ENCODE data around the gene TPT1. TPM values are rescaled to one million over a fixed set of nuclear protein-coding genes. Genes with fewer than 3 reads are reported as not detected.

TPT1 gene
- total and polyA plus RNA-seq, 4 donors, result 2,366 to 3,883 (median 2,949) TPM

DNA sequence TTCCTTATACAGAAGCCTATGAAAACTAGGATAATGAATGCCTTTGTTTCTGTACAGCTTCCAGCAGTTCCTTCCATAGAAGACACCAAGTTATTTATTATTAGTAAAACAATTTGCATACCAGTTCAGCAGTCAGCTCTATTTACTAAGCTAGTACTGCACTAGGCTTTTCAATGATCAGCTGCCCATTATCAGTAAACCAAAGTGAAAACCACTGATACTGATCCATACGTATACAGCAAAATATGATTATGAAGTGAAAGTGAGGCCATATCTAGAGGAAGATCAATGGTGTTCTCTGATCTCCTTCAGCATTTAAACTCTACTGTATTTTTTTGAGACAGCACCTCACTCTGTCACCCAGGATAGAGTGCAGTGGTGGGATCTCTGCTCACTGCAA, 3.2 kb downstream of the TPT1 start:
- Histone ChIP-seq H3K27me3 (ENCODE audit: control insufficient read depth, insufficient read depth, low read length) (no peaks in the 10 kb centered on the region), H3K4me3 (ENCODE audit: low read depth, low read length) (no peak overlapping the region), H3K27ac (ENCODE audit: low read depth, low read length) (no peak overlapping the region), H3K4me1 (ENCODE audit: control insufficient read depth, insufficient read depth, low read length) (peaks cover 10% of the 10 kb centered on the region), H3K36me3 (ENCODE audit: control insufficient read depth, insufficient read depth, low read length) (peaks cover 16% of the 10 kb centered on the region), H3K9me3 (ENCODE audit: control insufficient read depth, insufficient read depth, low read length) (no peaks in the 10 kb centered on the region)
- DNase-seq (ENCODE audit: low read depth in 4 of 6, low spot score in 6 of 6), result no peak
- no CpG with 5 or more reads among the region's 1 CpG for WGBS (ENCODE audit: insufficient coverage)

DNA sequence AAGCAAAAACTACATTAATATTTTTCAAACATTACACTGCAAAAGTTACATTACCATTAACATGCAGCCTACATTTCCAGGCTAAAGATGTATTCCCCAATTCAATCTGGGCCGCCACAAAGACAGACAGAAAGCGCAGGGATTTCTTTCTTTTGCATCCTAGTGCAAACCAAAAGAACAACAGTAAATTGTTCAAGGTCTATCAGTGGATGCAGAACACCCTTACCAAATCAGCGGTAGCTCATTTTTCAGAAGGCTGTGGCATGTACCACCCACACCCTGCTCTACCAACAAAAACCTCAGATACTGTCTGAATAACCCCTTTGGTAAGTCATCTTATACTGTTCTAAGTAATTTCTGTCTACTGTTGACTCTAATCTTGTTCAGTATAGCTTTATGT, 3.6 kb downstream of the TPT1 start:
- H3K4me1 ChIP-seq (ENCODE audit: control insufficient read depth, insufficient read depth, low read length), result peaks cover 10% of the 10 kb centered on the region
- no peaks in the 10 kb centered on the region for H3K27me3 ChIP-seq (ENCODE audit: control insufficient read depth, insufficient read depth, low read length)
- 72% methylated on average over 3 of the region's 3 CpGs for WGBS (ENCODE audit: insufficient coverage)
- H3K4me3 ChIP-seq (ENCODE audit: low read depth, low read length), result no peak overlapping the region
- H3K27ac ChIP-seq (ENCODE audit: low read depth, low read length), result no peak overlapping the region
- no peak for DNase-seq (ENCODE audit: low read depth in 4 of 6, low spot score in 6 of 6)
- no peaks in the 10 kb centered on the region for H3K9me3 ChIP-seq (ENCODE audit: control insufficient read depth, insufficient read depth, low read length)
- H3K36me3 ChIP-seq (ENCODE audit: control insufficient read depth, insufficient read depth, low read length), result peaks cover 16% of the 10 kb centered on the region

GRCh38 chr13:45336025-45336800, 4.8 kb downstream of the TPT1 start:
- H3K27me3 ChIP-seq (ENCODE audit: control insufficient read depth, insufficient read depth, low read length), result no peaks in the 10 kb centered on the region
- H3K36me3 ChIP-seq (ENCODE audit: control insufficient read depth, insufficient read depth, low read length), result peaks cover 16% of the 10 kb centered on the region
- H3K4me3 ChIP-seq (ENCODE audit: low read depth, low read length), result no peak overlapping the region
- H3K27ac ChIP-seq (ENCODE audit: low read depth, low read length), result no peak overlapping the region
- no peaks in the 10 kb centered on the region for H3K9me3 ChIP-seq (ENCODE audit: control insufficient read depth, insufficient read depth, low read length)
- WGBS (ENCODE audit: insufficient coverage), result 99% methylated on average over 5 of the region's 9 CpGs
- peaks cover 7% of the 10 kb centered on the region for H3K4me1 ChIP-seq (ENCODE audit: control insufficient read depth, insufficient read depth, low read length)
- DNase-seq (ENCODE audit: low read depth in 4 of 6, low spot score in 6 of 6), result no peak

DNA sequence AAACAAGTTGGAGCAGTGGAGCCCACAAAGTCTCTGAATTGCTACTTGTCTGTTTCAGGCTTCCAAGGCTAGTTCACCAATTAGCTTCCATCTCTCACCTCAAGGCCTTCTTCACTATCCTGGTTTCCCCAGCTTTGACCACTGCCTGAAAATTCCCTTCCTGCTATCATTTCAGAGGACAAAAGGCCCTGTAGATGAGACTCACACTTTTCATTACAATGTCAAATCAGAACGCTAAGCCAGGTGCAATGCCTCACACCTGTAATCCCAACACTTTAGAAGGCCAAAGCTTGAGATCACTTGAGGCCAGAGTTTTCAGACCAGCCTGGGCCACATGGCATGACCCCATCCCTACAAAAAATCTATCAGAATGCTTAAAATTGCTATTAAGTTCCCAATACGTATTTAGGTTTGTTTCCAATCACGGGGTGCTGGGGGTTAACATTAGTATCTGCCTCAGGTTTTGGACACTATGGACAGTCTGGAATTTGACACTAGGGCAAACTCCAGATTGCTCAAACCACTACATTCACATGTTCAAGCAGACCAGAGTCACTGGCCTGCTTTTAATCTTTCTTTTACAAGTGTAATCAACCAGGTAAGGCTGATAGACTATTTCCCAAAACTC, 5.5 kb downstream of the TPT1 start:
- Histone ChIP-seq H3K9me3 (ENCODE audit: control insufficient read depth, insufficient read depth, low read length) (no peaks in the 10 kb centered on the region), H3K4me1 (ENCODE audit: control insufficient read depth, insufficient read depth, low read length) (peaks cover 7% of the 10 kb centered on the region), H3K27me3 (ENCODE audit: control insufficient read depth, insufficient read depth, low read length) (no peaks in the 10 kb centered on the region), H3K27ac (ENCODE audit: low read depth, low read length) (no peak overlapping the region), H3K36me3 (ENCODE audit: control insufficient read depth, insufficient read depth, low read length) (peaks cover 16% of the 10 kb centered on the region), H3K4me3 (ENCODE audit: low read depth, low read length) (no peak overlapping the region)
- WGBS (ENCODE audit: insufficient coverage), result 100% methylated on average over 2 of the region's 3 CpGs
- DNase-seq (ENCODE audit: low read depth in 4 of 6, low spot score in 6 of 6), result no peak

- H3K27me3 ChIP-seq (ENCODE audit: control insufficient read depth, insufficient read depth, low read length), result no peaks in the 10 kb centered on the region
- 90% methylated on average over 7 of the region's 7 CpGs for WGBS (ENCODE audit: insufficient coverage)
- no peak overlapping the region for H3K27ac ChIP-seq (ENCODE audit: low read depth, low read length)
- H3K9me3 ChIP-seq (ENCODE audit: control insufficient read depth, insufficient read depth, low read length), result no peaks in the 10 kb centered on the region
- peaks cover 3% of the 10 kb centered on the region for H3K4me1 ChIP-seq (ENCODE audit: control insufficient read depth, insufficient read depth, low read length)
- H3K4me3 ChIP-seq (ENCODE audit: low read depth, low read length), result no peak overlapping the region
- DNase-seq (ENCODE audit: low read depth in 4 of 6, low spot score in 6 of 6), result no peak
- H3K36me3 ChIP-seq (ENCODE audit: control insufficient read depth, insufficient read depth, low read length), result peaks cover 16% of the 10 kb centered on the region
Observed at GRCh38 chr13:45333977-45334922, 6.7 kb downstream of the TPT1 start.

DNA sequence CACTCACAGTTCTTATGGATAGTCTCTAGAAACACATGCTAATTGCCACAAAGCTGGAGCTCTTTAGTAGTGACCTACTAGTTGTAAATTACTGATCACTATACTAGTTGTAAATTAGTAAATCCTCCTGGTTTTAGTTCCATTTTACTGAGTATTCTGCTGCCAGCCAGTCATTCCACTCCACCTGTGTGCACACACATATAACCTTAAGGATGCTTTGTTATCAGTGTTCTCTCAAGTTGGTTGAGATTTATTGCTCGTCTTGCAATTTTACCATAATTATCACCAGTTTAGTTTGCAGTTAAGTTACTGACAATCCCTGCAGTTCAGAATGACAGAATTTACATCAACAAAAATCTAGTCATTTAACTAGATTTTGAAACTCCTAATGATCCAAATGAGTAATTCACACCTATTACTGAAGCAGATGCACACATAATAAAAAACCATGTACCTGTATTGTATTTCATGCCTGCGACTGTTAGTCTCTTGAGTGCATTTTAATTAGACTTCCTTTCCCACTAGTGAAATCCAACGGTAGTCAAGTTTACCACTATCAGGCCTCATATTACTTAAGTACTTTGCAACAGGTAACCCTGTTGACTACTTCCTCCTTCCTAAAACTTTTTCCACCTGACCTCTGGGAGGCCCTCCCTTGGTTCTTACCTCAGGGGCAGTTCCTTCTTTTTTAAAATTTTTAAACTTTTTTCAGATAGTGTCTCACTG, 7.6 kb downstream of the TPT1 start:
- Histone ChIP-seq H3K4me1 (ENCODE audit: control insufficient read depth, insufficient read depth, low read length) (peaks cover 3% of the 10 kb centered on the region), H3K36me3 (ENCODE audit: control insufficient read depth, insufficient read depth, low read length) (peaks cover 16% of the 10 kb centered on the region), H3K27me3 (ENCODE audit: control insufficient read depth, insufficient read depth, low read length) (no peaks in the 10 kb centered on the region), H3K9me3 (ENCODE audit: control insufficient read depth, insufficient read depth, low read length) (no peaks in the 10 kb centered on the region), H3K27ac (ENCODE audit: low read depth, low read length) (no peak overlapping the region), H3K4me3 (ENCODE audit: low read depth, low read length) (no peak overlapping the region)
- 80% methylated on average over 2 of the region's 3 CpGs for WGBS (ENCODE audit: insufficient coverage)
- no peak for DNase-seq (ENCODE audit: low read depth in 4 of 6, low spot score in 6 of 6)

DNA sequence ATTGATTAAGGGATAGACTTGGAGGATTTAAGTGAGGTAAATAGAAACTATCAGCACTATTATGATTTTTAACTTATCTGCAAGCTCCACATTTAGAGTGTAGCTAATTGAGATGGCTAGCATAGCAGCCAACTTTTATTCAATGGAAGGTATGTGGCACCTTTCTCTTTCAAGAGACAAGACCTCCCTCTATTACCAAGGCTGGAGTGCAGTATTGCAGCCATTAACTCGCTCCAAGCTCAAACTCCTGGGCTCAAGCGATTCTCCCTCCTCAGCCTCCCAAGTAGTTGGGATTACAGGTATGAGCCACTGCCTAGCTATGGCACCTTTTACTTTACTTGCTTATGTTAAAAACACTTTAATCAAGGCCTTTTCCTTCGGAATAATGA, 8.2 kb downstream of the TPT1 start:
- peaks cover 12% of the 10 kb centered on the region for H3K36me3 ChIP-seq (ENCODE audit: control insufficient read depth, insufficient read depth, low read length)
- no peak overlapping the region for H3K4me3 ChIP-seq (ENCODE audit: low read depth, low read length)
- H3K27ac ChIP-seq (ENCODE audit: low read depth, low read length), result no peak overlapping the region
- no peaks in the 10 kb centered on the region for H3K9me3 ChIP-seq (ENCODE audit: control insufficient read depth, insufficient read depth, low read length)
- no peaks in the 10 kb centered on the region for H3K27me3 ChIP-seq (ENCODE audit: control insufficient read depth, insufficient read depth, low read length)
- no peaks in the 10 kb centered on the region for H3K4me1 ChIP-seq (ENCODE audit: control insufficient read depth, insufficient read depth, low read length)
- no CpG with 5 or more reads among the region's 3 CpGs for WGBS (ENCODE audit: insufficient coverage)
- DNase-seq (ENCODE audit: low read depth in 4 of 6, low spot score in 6 of 6), result no peak

- no CpG with 5 or more reads among the region's 2 CpGs for WGBS (ENCODE audit: insufficient coverage)
- H3K27ac ChIP-seq (ENCODE audit: low read depth, low read length), result no peak overlapping the region
- peaks cover 12% of the 10 kb centered on the region for H3K36me3 ChIP-seq (ENCODE audit: control insufficient read depth, insufficient read depth, low read length)
- H3K9me3 ChIP-seq (ENCODE audit: control insufficient read depth, insufficient read depth, low read length), result no peaks in the 10 kb centered on the region
- H3K4me1 ChIP-seq (ENCODE audit: control insufficient read depth, insufficient read depth, low read length), result no peaks in the 10 kb centered on the region
- H3K4me3 ChIP-seq (ENCODE audit: low read depth, low read length), result no peak overlapping the region
- DNase-seq (ENCODE audit: low read depth in 4 of 6, low spot score in 6 of 6), result no peak
- no peaks in the 10 kb centered on the region for H3K27me3 ChIP-seq (ENCODE audit: control insufficient read depth, insufficient read depth, low read length)
Observed at GRCh38 chr13:45332036-45332830, 8.8 kb downstream of the TPT1 start.
